OCI-LY7 (cell line): ENCODE data around the gene DARS1.

Experiments
- EZH2phosphoT487 ChIP-seq: fragments of 200-600 bp; sonication (generic); IDR thresholded peaks from 2 replicates; pipeline ENCODE4 v1.6.1; 2018; ENCODE audit warnings: low read depth, borderline replicate concordance, mild to moderate bottlenecking, mixed run types, antibody characterized with exemption, low read length, moderate library complexity, mixed read lengths
- TF ChIP-seq, protein P1 (sequence below): fragments of 200-600 bp; sonication (generic); conservative IDR thresholded peaks from 2 replicates; pipeline ENCODE4 v1.5.1; 2014; ENCODE audit warnings: mild to moderate bottlenecking, antibody characterized with exemption, low read length, moderate library complexity, mixed read lengths

DNA sequence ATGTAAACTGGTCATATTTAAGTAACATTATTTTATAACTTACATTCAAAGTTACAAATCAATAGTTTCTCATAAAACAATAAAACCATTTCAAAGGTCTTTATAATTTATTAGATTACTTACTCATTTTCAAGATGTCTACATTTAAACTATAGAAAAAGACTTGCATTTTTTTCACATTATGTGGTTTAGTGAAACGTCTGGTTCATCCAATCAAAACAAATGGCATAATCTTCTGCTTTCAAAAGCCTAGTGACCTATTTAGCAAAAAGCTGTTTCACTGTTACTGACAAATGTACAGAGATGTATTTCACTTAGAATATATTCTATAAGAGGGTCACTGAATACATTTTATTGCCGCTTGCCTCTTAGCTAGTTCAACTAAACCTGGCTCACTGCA lies 59.9 kb downstream of the DARS1 start:
- TF ChIP-seq, protein P1, sequence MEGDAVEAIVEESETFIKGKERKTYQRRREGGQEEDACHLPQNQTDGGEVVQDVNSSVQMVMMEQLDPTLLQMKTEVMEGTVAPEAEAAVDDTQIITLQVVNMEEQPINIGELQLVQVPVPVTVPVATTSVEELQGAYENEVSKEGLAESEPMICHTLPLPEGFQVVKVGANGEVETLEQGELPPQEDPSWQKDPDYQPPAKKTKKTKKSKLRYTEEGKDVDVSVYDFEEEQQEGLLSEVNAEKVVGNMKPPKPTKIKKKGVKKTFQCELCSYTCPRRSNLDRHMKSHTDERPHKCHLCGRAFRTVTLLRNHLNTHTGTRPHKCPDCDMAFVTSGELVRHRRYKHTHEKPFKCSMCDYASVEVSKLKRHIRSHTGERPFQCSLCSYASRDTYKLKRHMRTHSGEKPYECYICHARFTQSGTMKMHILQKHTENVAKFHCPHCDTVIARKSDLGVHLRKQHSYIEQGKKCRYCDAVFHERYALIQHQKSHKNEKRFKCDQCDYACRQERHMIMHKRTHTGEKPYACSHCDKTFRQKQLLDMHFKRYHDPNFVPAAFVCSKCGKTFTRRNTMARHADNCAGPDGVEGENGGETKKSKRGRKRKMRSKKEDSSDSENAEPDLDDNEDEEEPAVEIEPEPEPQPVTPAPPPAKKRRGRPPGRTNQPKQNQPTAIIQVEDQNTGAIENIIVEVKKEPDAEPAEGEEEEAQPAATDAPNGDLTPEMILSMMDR: no peak
- TF ChIP-seq EZH2phosphoT487: no peak
